Activated CD4-positive, alpha-beta T cell treated with anti-CD3 and anti-CD28 coated beads, Interleukin-2, amount 10 ng/mL, durations not matched to agents 24 days and 14 days (primary cell): ENCODE data around the gene OTOP2. TPM values are rescaled to one million over a fixed set of nuclear protein-coding genes. Genes with fewer than 3 reads are reported as not detected.
"Not testable (repeated sequence)": the region's sequence is repeated elsewhere in the genome, so short reads cannot be mapped to it uniquely, and the experiment has no call there.

ENCODE experiments used
- DNase-seq: peaks from one replicate; pipeline ENCODE4 v3.0.0; 2022
- H3K27ac Mint-ChIP-seq: one replicate; pipeline ENCODE4 v1.8.0; 2022; ENCODE audit warnings: mild to moderate bottlenecking, mixed read lengths
- H3K27me3 Mint-ChIP-seq: one replicate; pipeline ENCODE4 v1.8.0; 2022; ENCODE audit warnings: mixed read lengths
- H3K36me3 Mint-ChIP-seq: one replicate; pipeline ENCODE4 v1.8.0; 2022; ENCODE audit warnings: low read depth, mild to moderate bottlenecking, mixed read lengths
- H3K4me1 Mint-ChIP-seq: one replicate; pipeline ENCODE4 v1.8.0; 2021; ENCODE audit warnings: mixed read lengths
- H3K4me3 Mint-ChIP-seq: one replicate; pipeline ENCODE4 v1.8.0; 2022; ENCODE audit warnings: mild to moderate bottlenecking, moderate library complexity, mixed read lengths
- H3K9me3 Mint-ChIP-seq: one replicate; pipeline ENCODE4 v1.8.0; 2021; ENCODE audit warnings: mixed read lengths
- intact Hi-C: fragments of 100-400 bp; cut with micrococcal nuclease; formaldehyde crosslinking; loops from one replicate; pipeline ENCODE4 v1.15.1; 2023
- total RNA-seq: library from RNA; stranded (reverse); gene quantifications from 2 replicates; pipeline ENCODE4 v1.2.3, GENCODE V29; 2022

The OTOP2 gene
- total RNA-seq, 1 donor from 2014 or later, result not detected

- no peaks in the 10 kb centered on the region for H3K9me3 Mint-ChIP-seq
- H3K27ac Mint-ChIP-seq, result peak within 1 kb of the TSS; percentile 19
- intact Hi-C loops, result no loop called here
- DNase-seq, result peak; percentile 91
- H3K4me3 Mint-ChIP-seq, result peak within 1 kb of the TSS; percentile 84
- H3K4me1 Mint-ChIP-seq, result peaks cover 5% of the 10 kb centered on the region
- H3K36me3 Mint-ChIP-seq, result no peaks in the 10 kb centered on the region
- H3K27me3 Mint-ChIP-seq, result peaks cover 44% of the 10 kb centered on the region
Measured at GRCh38 chr17:74972107-74972972, 48.3 kb downstream of the OTOP2 start, which contains the start of gene HID1. HID1 (minus strand) TSS chr17:74972759; CDS start chr17:74972656, 103 bp downstream.

- Mint-ChIP-seq H3K27ac (peak overlapping the region; percentile 19), H3K4me3 (peak overlapping the region; percentile 84), H3K36me3 (no peaks in the 10 kb centered on the region), H3K27me3 (peaks cover 46% of the 10 kb centered on the region), H3K4me1 (peaks cover 5% of the 10 kb centered on the region), H3K9me3 (no peaks in the 10 kb centered on the region)
- intact Hi-C loops, result no loop called here
- no peak for DNase-seq
Measured at GRCh38 chr17:74972973-74973328, 48.9 kb downstream of the OTOP2 start.

GRCh38 chr17:74975943-74976342, 51.9 kb downstream of the OTOP2 start:
- H3K27me3 Mint-ChIP-seq, result peaks cover 55% of the 10 kb centered on the region
- no peak overlapping the region for H3K4me3 Mint-ChIP-seq

GRCh38 chr17:74977802-74978201, 53.7 kb downstream of the OTOP2 start:
- no peak for DNase-seq
- H3K9me3 Mint-ChIP-seq, result no peaks in the 10 kb centered on the region
- intact Hi-C loops, result no loop called here
- H3K36me3 Mint-ChIP-seq, result no peaks in the 10 kb centered on the region
- H3K4me1 Mint-ChIP-seq, result peaks cover 14% of the 10 kb centered on the region
- H3K27me3 Mint-ChIP-seq, result peaks cover 46% of the 10 kb centered on the region
- no peak overlapping the region for H3K4me3 Mint-ChIP-seq
- H3K27ac Mint-ChIP-seq, result no peak overlapping the region

More at GRCh38 chr17:74975943-74976342, 51.9 kb downstream of the OTOP2 start:
- DNase-seq, result no peak
- no peak overlapping the region for H3K27ac Mint-ChIP-seq
- H3K9me3 Mint-ChIP-seq, result no peaks in the 10 kb centered on the region
- peaks cover 5% of the 10 kb centered on the region for H3K4me1 Mint-ChIP-seq
- no peaks in the 10 kb centered on the region for H3K36me3 Mint-ChIP-seq
- intact Hi-C loops, result no loop called here

GRCh38 chr17:74978240-74978639, 54.2 kb downstream of the OTOP2 start:
- Mint-ChIP-seq H3K9me3 (no peaks in the 10 kb centered on the region), H3K4me1 (peaks cover 10% of the 10 kb centered on the region), H3K27ac (no peak overlapping the region), H3K27me3 (peaks cover 42% of the 10 kb centered on the region), H3K36me3 (no peaks in the 10 kb centered on the region), H3K4me3 (no peak overlapping the region)
- DNase-seq, result no peak
- intact Hi-C loops, result no loop called here

- Mint-ChIP-seq H3K36me3 (no peaks in the 10 kb centered on the region), H3K27ac (no peak overlapping the region)
- intact Hi-C loops, result no loop called here
Measured at GRCh38 chr17:74979408-74980146, 55.5 kb downstream of the OTOP2 start.

GRCh38 chr17:74981318-74981978, 57.4 kb downstream of the OTOP2 start:
- H3K36me3 Mint-ChIP-seq, result no peaks in the 10 kb centered on the region
- intact Hi-C loops, result no loop called here
- peak overlapping the region; percentile 64 for H3K27ac Mint-ChIP-seq
- peaks cover 39% of the 10 kb centered on the region for H3K27me3 Mint-ChIP-seq
- no peaks in the 10 kb centered on the region for H3K9me3 Mint-ChIP-seq
- H3K4me3 Mint-ChIP-seq, result peak overlapping the region; percentile 90
- no peak for DNase-seq
- H3K4me1 Mint-ChIP-seq, result peaks cover 10% of the 10 kb centered on the region

More at GRCh38 chr17:74979408-74980146, 55.5 kb downstream of the OTOP2 start:
- H3K4me1 Mint-ChIP-seq, result peaks cover 10% of the 10 kb centered on the region
- no peak overlapping the region for H3K4me3 Mint-ChIP-seq
- no peak for DNase-seq
- H3K9me3 Mint-ChIP-seq, result no peaks in the 10 kb centered on the region
- H3K27me3 Mint-ChIP-seq, result peaks cover 36% of the 10 kb centered on the region

GRCh38 chr17:74981979-74982662, 58.0 kb downstream of the OTOP2 start:
- DNase-seq, result peak; percentile 95
- no peaks in the 10 kb centered on the region for H3K36me3 Mint-ChIP-seq
- H3K27me3 Mint-ChIP-seq, result peaks cover 41% of the 10 kb centered on the region
- H3K4me1 Mint-ChIP-seq, result peaks cover 16% of the 10 kb centered on the region
- no peaks in the 10 kb centered on the region for H3K9me3 Mint-ChIP-seq
- H3K27ac Mint-ChIP-seq, result peak overlapping the region; percentile 64
- intact Hi-C loops, result no loop called here
- H3K4me3 Mint-ChIP-seq, result peak overlapping the region; percentile 90

GRCh38 chr17:74982663-74983313, 58.7 kb downstream of the OTOP2 start:
- peaks cover 18% of the 10 kb centered on the region for H3K4me1 Mint-ChIP-seq
- H3K36me3 Mint-ChIP-seq, DNase-seq, H3K9me3 Mint-ChIP-seq, intact Hi-C loops, H3K27ac Mint-ChIP-seq: not testable (repeated sequence)
- H3K4me3 Mint-ChIP-seq, result peak overlapping the region; percentile 90
- H3K27me3 Mint-ChIP-seq, result peaks cover 43% of the 10 kb centered on the region

Other genes starting within 250 kb of the OTOP2 start
- gene CD300LF, start 211.3 kb upstream of the OTOP2 start, total RNA-seq, result not detected in 2 replicates
- gene RAB37, start 187.0 kb upstream of the OTOP2 start, total RNA-seq, result 5.5 and 7.5 TPM in 2 replicates
- 134 and 138 TPM in 2 replicates for gene NHERF1, start 175.6 kb upstream of the OTOP2 start, total RNA-seq
- gene NAT9, start 147.9 kb upstream of the OTOP2 start, total RNA-seq, result 62.7 and 67.6 TPM in 2 replicates
- gene GRIN2C, start 64.4 kb upstream of the OTOP2 start, total RNA-seq, result 0.05 and 0.19 TPM in 2 replicates
- gene FDXR, start 51.3 kb upstream of the OTOP2 start, total RNA-seq, result 18.8 and 20.5 TPM in 2 replicates
- gene FADS6, start 30.6 kb upstream of the OTOP2 start, total RNA-seq, result not detected in 2 replicates
- not detected in 2 replicates for gene USH1G, start 1.0 kb upstream of the OTOP2 start, total RNA-seq
- not detected in 2 replicates for gene OTOP3, start 11.6 kb downstream of the OTOP2 start, total RNA-seq
- gene HID1, start 48.5 kb downstream of the OTOP2 start, total RNA-seq, result 0.17 TPM in 1 of 2 replicates, not detected in the other
- gene CDR2L, start 63.4 kb downstream of the OTOP2 start, total RNA-seq, result 1.4 and 1.8 TPM in 2 replicates
- 73.3 and 74.3 TPM in 2 replicates for gene MRPL58, start 88.4 kb downstream of the OTOP2 start, total RNA-seq
- gene ATP5PD, start 122.7 kb downstream of the OTOP2 start, total RNA-seq, result 158 and 161 TPM in 2 replicates
- 18.7 and 19.0 TPM in 2 replicates for gene KCTD2, start 123.0 kb downstream of the OTOP2 start, total RNA-seq
- 6.8 and 7.2 TPM in 2 replicates for gene SLC16A5, start 163.7 kb downstream of the OTOP2 start, total RNA-seq
- gene ARMC7, start 185.7 kb downstream of the OTOP2 start, total RNA-seq, result 11.2 and 12.0 TPM in 2 replicates
- gene NT5C, start 207.5 kb downstream of the OTOP2 start, total RNA-seq, result 76.5 and 84.7 TPM in 2 replicates
- gene JPT1, start 230.2 kb downstream of the OTOP2 start, total RNA-seq, result 271 and 292 TPM in 2 replicates